CD14-positive monocyte (primary cell): ENCODE data around the gene MIF4GD. TPM values are rescaled to one million over a fixed set of nuclear protein-coding genes. Genes with fewer than 3 reads are reported as not detected.
A peak's percentile ranks its signal among the peaks of the same experiment; 100 is the strongest.

Experiments used
- DNase-seq, 3 donors: peaks; one replicate each; pipeline ENCODE4 v3.0.0-alpha.2; 2011 to 2022
- H2AFZ ChIP-seq: 2 replicates; pipeline ENCODE4 v1.6.0; 2012; ENCODE audit warnings: mild to moderate bottlenecking, low read depth, low read length, inconsistent platforms; ENCODE audit not compliant: insufficient read depth, poor library complexity, severe bottlenecking
- H3K27ac ChIP-seq, 2 donors: 1 replicate in 1 of 2; 2 replicates in 1 of 2; pipeline ENCODE4 v1.5.1; 2012 to 2013; ENCODE audit warnings: low read length in 2 of 2, control low read depth in 1 of 2, inconsistent platforms in 1 of 2, low read depth in 1 of 2, mild to moderate bottlenecking in 1 of 2
- H3K27me3 ChIP-seq, 2 donors: one replicate each; pipeline versions ENCODE4 v1.6.0 to v1.6.1; 2011 to 2013; ENCODE audit warnings: low read length in 2 of 2; ENCODE audit not compliant: control insufficient read depth in 2 of 2, insufficient read depth in 2 of 2
- H3K36me3 ChIP-seq, 2 donors: replicated peaks in 1 of 2; 1 replicate in 1 of 2; 2 replicates in 1 of 2; pipeline versions ENCODE4 v1.5.1 to v1.6.1; 2012 to 2013; ENCODE audit warnings: low read length in 2 of 2, control low read depth in 1 of 2, inconsistent platforms in 1 of 2, mild to moderate bottlenecking in 1 of 2; ENCODE audit not compliant: insufficient read depth in 2 of 2, control insufficient read depth in 1 of 2
- H3K4me1 ChIP-seq, 2 donors: 1 replicate in 1 of 2; 2 replicates in 1 of 2; pipeline versions ENCODE4 v1.5.1 to v1.6.1; 2012 to 2013; ENCODE audit warnings: low read length in 2 of 2, control low read depth in 1 of 2, inconsistent platforms in 1 of 2, mild to moderate bottlenecking in 1 of 2, moderate library complexity in 1 of 2; ENCODE audit not compliant: insufficient read depth in 2 of 2, control insufficient read depth in 1 of 2
- H3K4me2 ChIP-seq: replicated peaks from 2 replicates; pipeline ENCODE3; 2012; ENCODE audit warnings: low read length, moderate library complexity, mild to moderate bottlenecking; ENCODE audit not compliant: poor library complexity, severe bottlenecking; ENCODE audit errors: extremely low read depth
- H3K4me3 ChIP-seq, 3 experiments: fragments of 200-600 bp in 1 of 3; sonication (generic) in 1 of 3; replicated peaks in 1 of 3; 1 replicate in 2 of 3; 2 replicates in 1 of 3; pipeline ENCODE4 v1.5.1; 2011 to 2013; ENCODE audit warnings: low read length in 3 of 3, mild to moderate bottlenecking in 3 of 3, control low read depth in 2 of 3, low read depth in 2 of 3, inconsistent platforms in 1 of 3, moderate library complexity in 1 of 3
- H3K79me2 ChIP-seq: 2 replicates; pipeline ENCODE4 v1.6.0; 2012; ENCODE audit warnings: mild to moderate bottlenecking, control low read depth, inconsistent platforms, low read length, moderate library complexity; ENCODE audit not compliant: insufficient read depth
- H3K9ac ChIP-seq: 2 replicates; pipeline ENCODE4 v1.6.0; 2017; ENCODE audit warnings: low read length, mild to moderate bottlenecking; ENCODE audit not compliant: insufficient read depth, poor library complexity, severe bottlenecking
- H3K9me3 ChIP-seq, 2 donors: replicated peaks in 1 of 2; 1 replicate in 1 of 2; 2 replicates in 1 of 2; pipeline versions ENCODE4 v1.5.1 to v1.6.1; 2012 to 2013; ENCODE audit warnings: low read length in 2 of 2, control low read depth in 1 of 2; ENCODE audit not compliant: control insufficient read depth in 1 of 2, insufficient read depth in 1 of 2
- H4K20me1 ChIP-seq: 2 replicates; pipeline ENCODE4 v1.6.0; 2012; ENCODE audit warnings: mild to moderate bottlenecking, low read length, control low read depth, moderate library complexity; ENCODE audit not compliant: insufficient read depth
- H3K27ac Mint-ChIP-seq, 7 donors: one replicate each; pipeline ENCODE4 v1.8.0; 2020; ENCODE audit warnings: mild to moderate bottlenecking in 7 of 7, mixed read lengths in 7 of 7, moderate library complexity in 6 of 7, inconsistent platforms in 2 of 7
- H3K27me3 Mint-ChIP-seq, 3 donors: one replicate each; pipeline ENCODE4 v1.8.0; 2021 to 2022; ENCODE audit warnings: low read depth in 3 of 3, mild to moderate bottlenecking in 3 of 3, mixed read lengths in 3 of 3, moderate library complexity in 3 of 3, inconsistent platforms in 1 of 3
- H3K36me3 Mint-ChIP-seq, 2 donors: one replicate each; pipeline ENCODE4 v1.8.0; 2020; ENCODE audit warnings: mixed read lengths in 2 of 2, inconsistent platforms in 1 of 2, mild to moderate bottlenecking in 1 of 2
- H3K4me1 Mint-ChIP-seq: one replicate; pipeline ENCODE4 v1.8.0; 2020; ENCODE audit warnings: mild to moderate bottlenecking, mixed read lengths
- H3K4me3 Mint-ChIP-seq, 2 donors: one replicate each; pipeline ENCODE4 v1.8.0; 2020; ENCODE audit warnings: mild to moderate bottlenecking in 2 of 2, mixed read lengths in 2 of 2, moderate library complexity in 1 of 2
- H3K9me3 Mint-ChIP-seq, 7 donors: one replicate each; pipeline ENCODE4 v1.8.0; 2020 to 2022; ENCODE audit warnings: mixed read lengths in 7 of 7, mild to moderate bottlenecking in 6 of 7, moderate library complexity in 6 of 7, inconsistent platforms in 2 of 7
- WGBS: methylation state at CpG from one replicate; pipeline ENCODE4 v1.1.5; 2013; ENCODE audit warnings: missing lambda C conversion rate; ENCODE audit not compliant: insufficient coverage; 5-methylcytosine and 5-hydroxymethylcytosine counted together
- intact Hi-C, 2 donors: fragments of 100-400 bp; cut with micrococcal nuclease; formaldehyde crosslinking; loops; one replicate each; pipeline versions ENCODE4 v1.15.0 to v1.15.1; 2023
- polyA minus RNA-seq: library from RNA; depleted of rRNA, polyadenylated mRNA; stranded (reverse); fragments of >200 nt; gene quantifications from 2 replicates; pipeline ENCODE4 v1.2.3, GENCODE V29; 2012
- polyA plus RNA-seq, 3 donors: library from polyadenylated mRNA; depleted of rRNA in 1 of 3; unstranded in 2 of 3; stranded (reverse) in 1 of 3; fragments of 300-500 nt in 2 of 3; fragments of >200 nt in 1 of 3; fragmentation: Illumina TruSeq in 2 of 3; gene quantifications; 1 replicate in 2 of 3; 2 replicates in 1 of 3; pipeline ENCODE4 v1.2.3, GENCODE V29; 2012 to 2021
- total RNA-seq, 12 experiments: library from RNA in 1 of 12; stranded (reverse) in 1 of 12; fragments of 120-200 nt in 1 of 12; gene quantifications; one replicate each; pipeline ENCODE4 v1.2.4 and lab custom pipeline; 2013 to 2026; ENCODE audit warnings: mixed read lengths in 6 of 12, inconsistent platforms in 1 of 12
- TF ChIP-seq, protein P1 (sequence below): fragments of 200-600 bp; IDR thresholded peaks from one replicate; pipeline ENCODE4 v1.8.0; 2022; ENCODE audit warnings: antibody characterized with exemption, mild to moderate bottlenecking

MIF4GD gene, protein sequence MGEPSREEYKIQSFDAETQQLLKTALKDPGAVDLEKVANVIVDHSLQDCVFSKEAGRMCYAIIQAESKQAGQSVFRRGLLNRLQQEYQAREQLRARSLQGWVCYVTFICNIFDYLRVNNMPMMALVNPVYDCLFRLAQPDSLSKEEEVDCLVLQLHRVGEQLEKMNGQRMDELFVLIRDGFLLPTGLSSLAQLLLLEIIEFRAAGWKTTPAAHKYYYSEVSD
- total RNA-seq (2013) = 36.3 TPM
- polyA plus RNA-seq (100 to 1,000 TPM in 1 of 3 donors, 10 to 100 TPM in 2; 66.9 to 103 (median 80.6) TPM), polyA minus RNA-seq (28.1 and 51.6 TPM in 2 replicates), total RNA-seq (lab: John Stamatoyannopoulos, UW) (1.0 to 40.2 (median 18.7) reads per million in 11 experiments)

DNA sequence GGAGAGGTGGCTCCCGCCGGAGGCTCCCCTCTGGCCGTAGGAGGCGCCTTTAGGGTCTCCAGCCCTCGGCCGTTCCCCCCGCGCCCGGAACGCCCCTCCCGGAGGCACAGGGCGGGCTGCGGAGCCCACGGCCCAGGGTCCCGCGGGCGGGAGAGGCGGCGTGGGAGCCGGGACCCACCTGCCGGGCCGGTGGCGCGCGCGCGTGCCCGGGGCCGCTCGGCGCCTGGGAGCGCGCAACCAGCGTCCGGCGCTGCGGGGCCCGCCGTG, at the start of gene MIF4GD:
MIF4GD (minus strand) TSS at position 266 of the 267 bp plus-strand sequence. CDS start 1,036 bp downstream, outside the sequence.
- H3K9me3 ChIP-seq = no peaks in the 10 kb centered on the region
- WGBS = under 1% methylated on average over 39 of the region's 39 CpGs
- H3K4me3 ChIP-seq = peak within 1 kb of the TSS; percentile 71 to 94 (median 92)
- H3K27me3 ChIP-seq = no peaks in the 10 kb centered on the region
- no peak for DNase-seq
- Mint-ChIP-seq H3K27me3 (peaks cover 0 to 2% (median 0%) of the 10 kb centered on the region in 3 donors), H3K9me3 (peaks cover 0 to 4% (median 0%) of the 10 kb centered on the region in 7 donors), H3K36me3 (peaks cover 32 to 40% of the 10 kb centered on the region in 2 donors), H3K4me3 (peak within 1 kb of the TSS; percentile 81 to 92), H3K27ac (peak within 1 kb of the TSS; percentile 85 to 94 (median 92)), H3K4me1 (peaks cover 59% of the 10 kb centered on the region)
- intact Hi-C loops = loop anchor here in 1 of 2 donors (5.0 kb wide), 1 partner anchor 136 kb away; the partner anchor contains the start of gene GRB2
- peaks cover 68% of the 10 kb centered on the region for H3K79me2 ChIP-seq
- H4K20me1 ChIP-seq = peaks cover 4% of the 10 kb centered on the region
- peaks cover 59 to 64% of the 10 kb centered on the region in 2 donors for H3K4me1 ChIP-seq
- H3K27ac ChIP-seq = peak within 1 kb of the TSS; percentile 89 to 94
- TF ChIP-seq, protein P1, sequence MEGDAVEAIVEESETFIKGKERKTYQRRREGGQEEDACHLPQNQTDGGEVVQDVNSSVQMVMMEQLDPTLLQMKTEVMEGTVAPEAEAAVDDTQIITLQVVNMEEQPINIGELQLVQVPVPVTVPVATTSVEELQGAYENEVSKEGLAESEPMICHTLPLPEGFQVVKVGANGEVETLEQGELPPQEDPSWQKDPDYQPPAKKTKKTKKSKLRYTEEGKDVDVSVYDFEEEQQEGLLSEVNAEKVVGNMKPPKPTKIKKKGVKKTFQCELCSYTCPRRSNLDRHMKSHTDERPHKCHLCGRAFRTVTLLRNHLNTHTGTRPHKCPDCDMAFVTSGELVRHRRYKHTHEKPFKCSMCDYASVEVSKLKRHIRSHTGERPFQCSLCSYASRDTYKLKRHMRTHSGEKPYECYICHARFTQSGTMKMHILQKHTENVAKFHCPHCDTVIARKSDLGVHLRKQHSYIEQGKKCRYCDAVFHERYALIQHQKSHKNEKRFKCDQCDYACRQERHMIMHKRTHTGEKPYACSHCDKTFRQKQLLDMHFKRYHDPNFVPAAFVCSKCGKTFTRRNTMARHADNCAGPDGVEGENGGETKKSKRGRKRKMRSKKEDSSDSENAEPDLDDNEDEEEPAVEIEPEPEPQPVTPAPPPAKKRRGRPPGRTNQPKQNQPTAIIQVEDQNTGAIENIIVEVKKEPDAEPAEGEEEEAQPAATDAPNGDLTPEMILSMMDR = no peak
- peak within 1 kb of the TSS; percentile 96 for H3K9ac ChIP-seq
- peaks cover 13 to 34% of the 10 kb centered on the region in 2 donors for H3K36me3 ChIP-seq
- H3K4me2 ChIP-seq = peak within 1 kb of the TSS; percentile 89
- H2AFZ ChIP-seq = peak within 1 kb of the TSS; percentile 91

DNA sequence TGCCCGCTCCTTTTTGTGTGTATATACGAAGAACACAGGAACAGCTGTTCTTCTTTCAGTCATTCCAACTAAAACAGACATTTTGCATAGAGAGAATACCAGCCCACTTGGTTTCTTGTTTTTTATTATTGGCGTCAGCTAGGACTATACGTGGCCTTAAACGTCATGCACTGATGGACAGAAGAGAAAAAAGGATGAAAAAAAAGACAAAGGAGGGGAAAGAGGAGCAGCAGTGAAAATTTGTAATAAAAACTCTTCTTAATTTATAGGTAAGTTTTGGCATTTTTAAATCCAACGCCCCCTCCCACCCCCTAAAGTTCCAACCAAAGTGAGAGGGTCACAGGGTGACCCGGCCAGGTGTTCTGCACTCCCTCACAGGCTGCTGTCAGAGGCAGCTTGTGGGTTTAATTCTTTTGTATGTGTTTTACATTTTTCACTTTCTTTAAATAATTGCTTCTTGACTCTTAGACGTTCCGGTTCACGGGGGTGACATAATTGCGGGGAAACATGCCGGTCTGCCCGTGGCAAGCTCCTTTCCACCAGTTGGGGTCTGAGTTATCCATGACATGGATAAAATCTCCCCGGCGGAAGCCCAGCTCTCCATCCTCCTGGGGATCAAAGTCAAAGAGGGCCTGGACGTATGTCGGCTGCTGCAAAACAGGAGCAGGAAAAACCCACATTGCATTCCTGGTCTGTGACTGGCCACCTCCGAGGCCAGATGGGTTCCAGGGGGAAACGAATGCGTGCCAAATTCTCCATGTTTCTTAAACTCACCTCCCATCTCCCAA, 49.1 kb upstream of the MIF4GD start:
- intact Hi-C loops = no loop called here
- H3K9ac ChIP-seq = no peak overlapping the region
- peaks cover 66 to 85% of the 10 kb centered on the region in 2 donors for H3K36me3 Mint-ChIP-seq

More for the DNA sequence above, 49.1 kb upstream of the MIF4GD start:
- Histone ChIP-seq H2AFZ (no peak overlapping the region), H4K20me1 (peaks cover 27% of the 10 kb centered on the region), H3K4me3 (no peak overlapping the region), H3K79me2 (peaks cover 99% of the 10 kb centered on the region), H3K4me2 (no peak overlapping the region), H3K27me3 (no peaks in the 10 kb centered on the region), H3K4me1 (peaks cover 56 to 65% of the 10 kb centered on the region in 2 donors), H3K9me3 (no peaks in the 10 kb centered on the region), H3K27ac (peak overlapping the region in 1 of 2 donors; percentile 100), H3K36me3 (peaks cover 58 to 72% of the 10 kb centered on the region in 2 donors)
- Mint-ChIP-seq H3K27ac (peak overlapping the region; percentile 11 to 63 (median 54)), H3K4me3 (no peak overlapping the region), H3K9me3 (peaks cover 0 to 2% (median 0%) of the 10 kb centered on the region in 7 donors), H3K27me3 (peaks cover 0 to 1% (median 0%) of the 10 kb centered on the region in 3 donors), H3K4me1 (peaks cover 54% of the 10 kb centered on the region)
- TF ChIP-seq, protein P1 = no peak
- no peak for DNase-seq
- WGBS = 93% methylated on average over 8 of the region's 20 CpGs
